GM18907 (cell line): ENCODE measurements around the gene PPM1F.

Source experiments
- ATAC-seq: cut with Tn5 transposase; IDR thresholded peaks from one replicate; pipeline ENCODE4 v1.9.1; 2021; ENCODE audit warnings: mild to moderate bottlenecking, moderate library complexity; ENCODE audit not compliant: unreplicated experiment

The PPM1F gene

GRCh38 chr22:21952586-21953571 is at the start of gene PPM1F:
Gene PPM1F (minus strand): TSS chr22:21952848. CDS start chr22:21946048, 6,800 bp downstream.
- peak; percentile 59 for ATAC-seq

GRCh38 chr22:22001664-22002525 is 49.2 kb upstream of the PPM1F start:
- no peak for ATAC-seq

- no peak for ATAC-seq
Observed at GRCh38 chr22:21998595-21999247, 46.1 kb upstream of the PPM1F start.

- ATAC-seq: no peak
Observed at GRCh38 chr22:21996175-21996720, 43.6 kb upstream of the PPM1F start.

- ATAC-seq: no peak
Observed at GRCh38 chr22:21995660-21996059, 43.0 kb upstream of the PPM1F start.

GRCh38 chr22:21994881-21995444 is 42.3 kb upstream of the PPM1F start:
- no peak for ATAC-seq

GRCh38 chr22:21992593-21993237 is 40.1 kb upstream of the PPM1F start:
- no peak for ATAC-seq

- no peak for ATAC-seq
Observed at GRCh38 chr22:21991774-21992173, 39.1 kb upstream of the PPM1F start.

GRCh38 chr22:21991304-21991596 is 38.6 kb upstream of the PPM1F start:
- no peak for ATAC-seq

GRCh38 chr22:21990445-21991303 is 38.0 kb upstream of the PPM1F start:
- no peak for ATAC-seq

GRCh38 chr22:21989049-21989448 is 36.4 kb upstream of the PPM1F start:
- no peak for ATAC-seq

GRCh38 chr22:21985214-21985613 is 32.6 kb upstream of the PPM1F start:
- ATAC-seq: no peak

- ATAC-seq: no peak
Observed at GRCh38 chr22:21984793-21985192, 32.1 kb upstream of the PPM1F start.

GRCh38 chr22:21982338-21982965 is 29.8 kb upstream of the PPM1F start, which contains the start of gene TOP3B:
Gene TOP3B (minus strand): TSS chr22:21982787. CDS start chr22:21975709, 7,078 bp downstream.
- peak; percentile 76 for ATAC-seq

GRCh38 chr22:21981874-21982273 is 29.2 kb upstream of the PPM1F start:
- ATAC-seq: no peak

- no peak for ATAC-seq
Observed at GRCh38 chr22:21980547-21980946, 27.9 kb upstream of the PPM1F start.

- no peak for ATAC-seq
Observed at GRCh38 chr22:21978564-21979386, 26.1 kb upstream of the PPM1F start.

- ATAC-seq: no peak
Observed at GRCh38 chr22:21977814-21978213, 25.2 kb upstream of the PPM1F start.
